ENCODE data around the gene SUFU.

- TF ChIP-seq, protein P1, sequence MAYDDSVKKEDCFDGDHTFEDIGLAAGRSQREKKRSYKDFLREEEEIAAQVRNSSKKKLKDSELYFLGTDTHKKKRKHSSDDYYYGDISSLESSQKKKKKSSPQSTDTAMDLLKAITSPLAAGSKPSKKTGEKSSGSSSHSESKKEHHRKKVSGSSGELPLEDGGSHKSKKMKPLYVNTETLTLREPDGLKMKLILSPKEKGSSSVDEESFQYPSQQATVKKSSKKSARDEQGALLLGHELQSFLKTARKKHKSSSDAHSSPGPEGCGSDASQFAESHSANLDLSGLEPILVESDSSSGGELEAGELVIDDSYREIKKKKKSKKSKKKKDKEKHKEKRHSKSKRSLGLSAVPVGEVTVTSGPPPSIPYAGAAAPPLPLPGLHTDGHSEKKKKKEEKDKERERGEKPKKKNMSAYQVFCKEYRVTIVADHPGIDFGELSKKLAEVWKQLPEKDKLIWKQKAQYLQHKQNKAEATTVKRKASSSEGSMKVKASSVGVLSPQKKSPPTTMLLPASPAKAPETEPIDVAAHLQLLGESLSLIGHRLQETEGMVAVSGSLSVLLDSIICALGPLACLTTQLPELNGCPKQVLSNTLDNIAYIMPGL (CRISPR knock-in tag; IDR thresholded peaks at IDR 0.05; ENCODE audit: borderline replicate concordance in 1 of 2, low read depth in 1 of 2), result no peak
- TF ChIP-seq, protein P2, sequence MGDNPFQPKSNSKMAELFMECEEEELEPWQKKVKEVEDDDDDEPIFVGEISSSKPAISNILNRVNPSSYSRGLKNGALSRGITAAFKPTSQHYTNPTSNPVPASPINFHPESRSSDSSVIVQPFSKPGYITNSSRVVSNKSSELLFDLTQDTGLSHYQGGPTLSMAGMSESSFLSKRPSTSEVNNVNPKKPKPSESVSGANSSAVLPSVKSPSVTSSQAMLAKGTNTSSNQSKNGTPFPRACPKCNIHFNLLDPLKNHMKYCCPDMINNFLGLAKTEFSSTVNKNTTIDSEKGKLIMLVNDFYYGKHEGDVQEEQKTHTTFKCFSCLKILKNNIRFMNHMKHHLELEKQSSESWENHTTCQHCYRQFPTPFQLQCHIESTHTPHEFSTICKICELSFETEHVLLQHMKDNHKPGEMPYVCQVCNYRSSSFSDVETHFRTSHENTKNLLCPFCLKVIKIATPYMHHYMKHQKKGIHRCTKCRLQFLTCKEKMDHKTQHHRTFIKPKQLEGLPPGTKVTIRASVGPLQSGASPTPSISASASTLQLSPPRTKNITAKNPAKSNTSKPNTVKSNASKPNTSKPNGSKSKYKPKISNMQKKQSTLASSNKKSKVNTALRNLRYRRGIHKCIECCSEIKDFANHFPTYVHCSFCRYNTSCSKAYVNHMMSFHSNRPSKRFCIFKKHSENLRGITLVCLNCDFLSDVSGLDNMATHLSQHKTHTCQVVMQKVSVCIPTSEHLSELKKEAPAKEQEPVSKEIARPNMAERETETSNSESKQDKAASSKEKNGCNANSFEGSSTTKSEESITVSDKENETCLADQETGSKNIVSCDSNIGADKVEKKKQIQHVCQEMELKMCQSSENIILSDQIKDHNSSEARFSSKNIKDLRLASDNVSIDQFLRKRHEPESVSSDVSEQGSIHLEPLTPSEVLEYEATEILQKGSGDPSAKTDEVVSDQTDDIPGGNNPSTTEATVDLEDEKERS (CRISPR knock-in tag; IDR thresholded peaks at IDR 0.05), result no peak
Observed at GRCh38 chr10:102610441-102610887, 106.7 kb downstream of the SUFU start.

Data from HepG2 (cell line).